ENCODE data around the gene FAM228A.
"Not testable (repeated sequence)": the region's sequence is repeated elsewhere in the genome, so short reads cannot be mapped to it uniquely, and the experiment has no call there.

- not testable (repeated sequence) for TF ChIP-seq CTCF, POLR2A (IDR thresholded peaks at IDR 0.05)
These were observed 22.4 kb downstream of the FAM228A start for GRCh38 chr2:24197213-24197612.
